Stimulated activated CD4-positive, alpha-beta T cell treated with anti-CD3 and anti-CD28 coated beads, Interleukin-1b, Interleukin-23, amount 100 ng/mL, for 1 hour (primary cell): ENCODE measurements around the gene ZNF584.
"Not testable (repeated sequence)": the region's sequence is repeated elsewhere in the genome, so short reads cannot be mapped to it uniquely, and the experiment has no call there.

ENCODE experiments used
- DNase-seq, 2 donors: peaks; one replicate each; pipeline ENCODE4 v3.0.0-alpha.2; 2020; ENCODE audit warnings: low read depth in 2 of 2

ZNF584 gene

DNA sequence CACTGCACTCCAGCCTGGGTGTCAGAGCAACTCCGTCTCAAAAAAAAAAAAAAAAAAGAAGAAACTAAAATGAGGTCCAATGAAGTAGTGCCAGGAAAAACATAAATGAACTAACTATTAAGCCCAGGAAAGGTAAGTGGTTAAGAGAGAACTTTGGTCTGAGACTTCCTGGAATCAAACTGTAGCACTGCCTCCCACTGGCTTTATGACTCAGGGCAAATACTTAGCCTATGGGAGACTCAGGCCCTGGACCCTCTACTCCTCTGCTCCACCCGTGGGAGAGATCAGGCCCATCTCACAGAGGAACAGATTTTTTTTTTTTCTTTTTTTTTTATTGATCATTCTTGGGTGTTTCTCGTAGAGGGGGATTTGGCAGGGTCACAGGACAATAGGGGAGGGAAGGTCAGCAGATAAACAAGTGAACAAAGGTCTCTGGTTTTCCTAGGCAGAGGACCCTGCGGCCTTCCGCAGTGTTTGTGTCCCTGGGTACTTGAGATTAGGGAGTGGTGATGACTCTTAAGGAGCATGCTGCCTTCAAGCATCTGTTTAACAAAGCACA is 4.5 kb upstream of the ZNF584 start:
- not testable (repeated sequence) for DNase-seq

DNA sequence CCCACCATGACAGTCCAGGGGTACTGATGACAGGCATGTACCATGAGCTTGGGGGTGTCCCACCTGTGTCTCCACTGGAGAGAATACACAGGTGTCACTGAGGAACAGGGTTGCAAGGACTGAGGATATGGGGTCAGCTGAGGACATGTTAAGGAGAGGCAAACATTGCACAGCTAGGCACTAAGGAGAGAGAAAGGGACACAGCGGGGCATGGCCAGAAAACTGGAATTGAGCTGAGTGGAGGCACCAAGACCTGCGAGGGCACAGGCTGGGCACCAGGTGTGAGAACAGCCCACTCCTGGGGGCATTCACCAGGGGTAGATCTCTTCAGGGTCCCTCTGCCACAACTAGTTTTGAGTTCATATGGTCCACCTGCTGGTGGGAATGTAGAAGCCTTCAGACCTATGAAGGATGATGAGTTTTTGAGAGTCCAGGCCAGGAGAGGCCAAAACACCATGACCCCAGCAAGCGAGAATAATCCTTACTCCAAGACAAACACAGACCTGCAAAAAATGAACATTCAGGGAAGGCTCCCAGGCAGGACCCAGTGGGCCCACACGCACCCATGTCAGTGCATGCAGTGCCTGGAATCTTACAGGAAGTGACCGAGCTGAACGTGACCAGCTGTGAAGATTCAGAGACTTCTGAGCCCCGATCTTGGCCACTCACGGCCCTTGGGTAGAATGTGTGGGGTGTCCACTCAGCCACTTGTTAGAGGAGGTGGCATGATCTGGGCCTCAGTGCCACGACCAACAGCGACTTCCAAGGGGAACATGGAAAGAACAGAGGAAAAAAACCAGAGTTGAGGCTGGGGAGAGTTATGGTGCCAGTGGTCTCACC is 1.4 kb upstream of the ZNF584 start:
- DNase-seq: no peak

DNA sequence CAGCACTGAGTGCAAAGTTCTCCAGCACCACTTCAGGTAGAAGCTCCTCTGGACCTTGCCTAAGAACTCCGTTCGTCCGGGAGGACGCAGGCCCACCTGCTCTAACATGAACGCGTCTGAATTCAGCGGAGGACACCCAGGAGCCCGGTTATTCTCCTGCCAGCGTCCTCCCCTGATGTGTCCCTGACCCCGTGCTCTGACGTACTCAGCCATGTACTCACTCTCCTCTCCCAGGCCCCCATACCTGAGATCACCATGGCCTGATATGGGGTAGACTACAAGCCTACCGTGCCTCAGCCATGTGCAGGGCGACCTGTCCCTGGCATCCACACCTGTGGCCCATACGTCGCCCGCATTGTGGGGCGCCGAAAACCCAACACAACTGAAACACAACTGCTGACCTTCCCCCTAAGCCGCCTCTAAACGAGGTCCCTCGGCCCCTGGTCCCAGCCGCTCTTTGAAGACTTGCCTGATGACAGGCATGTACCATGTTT is 744 bp upstream of the ZNF584 start:
- DNase-seq: no peak

DNA sequence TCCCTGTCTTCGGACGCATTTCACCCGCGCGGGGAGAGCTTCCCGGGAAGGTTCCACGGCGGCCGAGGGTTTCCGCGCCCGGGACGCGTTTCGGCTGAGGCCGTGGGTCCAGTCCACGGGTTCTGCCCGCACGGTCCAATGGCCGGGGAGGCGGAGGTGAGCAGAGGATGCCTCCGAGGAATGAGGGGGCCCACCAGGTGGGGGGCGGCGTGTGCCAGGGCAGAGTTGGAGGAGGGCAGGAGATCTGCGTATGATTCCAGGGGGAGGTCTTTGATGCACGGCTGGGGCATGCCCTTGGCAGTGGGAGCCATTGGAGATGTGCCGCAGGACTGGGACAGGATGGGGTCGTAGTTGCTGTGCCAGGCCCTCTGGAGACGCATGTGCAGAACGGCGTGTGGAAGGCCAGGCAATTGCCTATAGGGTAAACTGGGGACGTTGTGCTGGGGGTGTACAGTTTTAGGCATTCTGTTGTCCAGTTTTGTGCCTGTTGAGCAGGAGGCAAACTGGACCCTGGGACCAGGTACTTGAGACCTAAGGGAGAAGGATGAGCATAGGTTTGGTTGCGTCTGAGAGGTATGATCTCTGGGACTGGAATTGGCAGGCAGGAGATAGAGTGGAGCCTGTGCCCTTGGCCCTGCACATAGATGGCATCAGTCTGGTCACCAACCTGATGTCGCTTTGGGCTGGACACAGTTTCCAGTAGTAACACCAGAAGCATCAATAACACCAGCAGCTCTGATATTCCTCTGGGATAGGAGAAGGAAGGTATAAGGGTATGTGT is 751 bp downstream of the ZNF584 start:
- no peak for DNase-seq

DNA sequence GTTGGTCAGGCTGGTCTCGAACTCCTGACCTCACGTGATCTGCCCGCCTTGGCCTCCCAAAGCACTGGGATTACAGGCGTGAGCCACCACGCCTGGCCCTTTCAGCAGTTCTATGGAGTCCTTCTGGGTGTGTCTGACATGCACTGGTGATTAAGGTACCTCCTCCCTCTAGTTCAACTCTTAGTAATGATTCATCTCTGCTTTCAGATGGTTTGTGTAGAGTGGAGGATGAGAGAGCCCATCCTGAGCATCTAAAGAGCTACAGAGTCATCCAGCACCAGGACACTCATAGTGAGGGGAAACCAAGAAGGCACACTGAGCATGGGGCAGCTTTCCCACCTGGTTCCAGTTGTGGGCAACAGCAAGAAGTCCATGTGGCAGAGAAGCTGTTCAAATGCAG is 8.2 kb downstream of the ZNF584 start:
- DNase-seq: no peak

DNA sequence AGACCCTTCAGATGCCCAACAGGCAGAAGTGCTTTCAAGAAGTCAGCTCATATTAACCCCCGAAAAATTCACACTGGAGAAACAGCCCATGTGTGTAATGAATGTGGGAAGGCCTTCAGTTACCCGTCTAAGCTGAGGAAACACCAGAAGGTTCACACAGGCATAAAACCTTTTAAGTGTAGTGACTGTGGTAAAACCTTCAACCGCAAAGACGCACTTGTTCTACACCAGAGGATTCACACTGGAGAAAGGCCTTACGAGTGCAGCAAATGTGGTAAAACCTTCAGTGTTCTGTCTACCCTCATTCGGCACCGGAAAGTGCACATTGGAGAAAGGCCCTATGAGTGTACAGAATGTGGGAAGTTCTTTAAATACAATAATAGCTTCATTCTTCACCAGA is 8.6 kb downstream of the ZNF584 start:
- DNase-seq: no peak

DNA sequence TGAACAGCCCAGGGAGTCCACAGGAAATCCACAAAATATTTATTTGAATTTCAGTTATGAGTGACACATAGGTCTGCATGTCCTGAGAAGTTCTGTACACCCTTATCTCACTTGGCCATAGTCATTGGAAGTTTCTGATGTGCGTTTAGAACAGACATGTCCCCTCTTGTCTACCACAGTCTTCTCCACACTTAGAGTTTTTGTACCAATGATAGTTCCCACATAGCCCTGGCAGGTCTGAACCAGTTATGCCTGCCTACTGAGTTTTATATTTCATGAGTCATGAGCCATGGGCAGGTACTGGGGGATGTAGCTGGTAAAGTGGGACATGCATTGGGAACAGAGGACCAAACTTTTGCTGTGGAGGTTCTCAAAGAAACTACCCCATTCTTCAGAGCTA is 20.2 kb downstream of the ZNF584 start:
- no peak for DNase-seq

DNA sequence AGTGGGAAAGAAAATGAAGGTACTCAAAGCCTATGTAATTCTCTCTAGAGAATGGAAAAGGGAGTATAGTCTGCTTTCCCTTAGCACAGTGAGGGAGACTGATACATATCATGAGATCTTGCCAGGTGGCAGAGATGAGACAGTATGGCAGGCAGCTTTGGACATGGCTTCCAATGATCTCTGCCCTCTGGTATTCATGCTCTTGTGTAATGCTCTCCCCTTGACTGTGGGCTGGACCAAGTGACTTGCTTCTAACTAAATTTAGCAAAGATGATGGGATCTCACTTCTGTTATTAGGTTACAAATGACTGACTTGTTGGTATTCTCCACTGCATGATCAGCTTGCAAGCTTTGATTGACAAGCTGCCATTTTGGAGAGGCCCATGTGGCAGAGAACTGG is 21.3 kb downstream of the ZNF584 start:
- DNase-seq: no peak

DNA sequence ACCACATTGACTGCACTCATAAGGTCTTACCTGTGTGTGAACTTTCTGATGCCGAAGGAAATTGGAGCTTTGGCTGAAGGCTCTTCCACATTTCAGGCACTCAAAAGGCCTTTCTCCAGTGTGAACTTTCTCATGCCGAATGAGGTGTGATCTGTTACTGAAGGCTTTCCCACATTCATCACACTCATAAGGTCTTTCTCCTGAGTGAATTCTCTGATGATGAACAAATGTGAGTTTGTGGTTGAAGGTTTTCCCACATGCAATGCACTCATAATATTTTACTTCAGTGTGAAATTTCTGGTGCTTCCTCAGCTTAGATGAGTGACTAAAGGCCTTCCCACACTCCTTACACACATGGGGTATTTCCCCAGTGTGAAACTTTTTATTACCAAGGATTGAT is 25.8 kb downstream of the ZNF584 start:
- DNase-seq: no peak

DNA sequence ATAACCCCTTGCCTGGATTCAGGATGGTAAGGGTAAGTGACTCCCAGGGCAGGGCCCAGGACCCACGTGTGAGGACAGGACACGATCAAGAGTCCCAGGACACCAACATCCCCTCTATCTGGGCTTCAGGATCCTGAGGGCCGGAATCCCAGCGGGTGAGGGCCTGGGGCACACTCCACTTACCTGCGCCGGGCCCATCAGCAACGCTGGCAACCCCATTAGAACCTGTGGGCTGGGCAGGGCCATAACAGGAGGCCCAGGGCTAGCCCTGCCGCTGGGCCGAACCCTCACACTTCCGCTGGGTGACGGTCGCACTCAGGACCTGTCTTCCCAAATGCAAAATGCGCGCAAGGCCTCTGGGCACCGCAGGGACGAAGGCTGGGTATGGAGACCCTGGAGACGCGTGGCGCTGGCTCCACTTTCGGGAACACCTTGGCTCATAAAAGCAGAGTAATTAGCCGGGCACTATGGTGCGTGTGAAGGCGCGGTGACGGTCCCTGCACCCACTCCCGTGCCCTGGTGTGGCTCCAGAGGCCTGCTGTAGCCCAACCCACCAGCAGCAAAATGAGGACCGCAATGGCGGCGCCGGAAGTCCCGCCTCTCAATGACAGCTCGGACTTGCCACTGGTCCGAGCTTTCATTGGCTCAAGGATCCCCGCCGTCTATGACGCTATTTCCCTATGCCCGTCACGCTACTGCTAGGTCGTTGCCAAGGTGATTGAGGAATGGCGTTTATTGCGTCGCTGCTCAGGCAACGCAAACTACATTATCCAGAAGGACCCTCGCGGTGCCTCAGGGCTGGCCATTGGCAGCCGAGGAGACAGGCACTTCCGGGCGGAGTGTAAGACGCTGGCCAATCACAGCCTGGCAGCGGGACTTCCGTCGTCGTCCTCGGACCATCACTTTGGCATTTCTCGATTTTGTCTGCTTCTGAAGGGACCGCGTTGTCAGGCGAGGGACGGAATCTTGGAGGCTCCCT is 31.4 kb downstream of the ZNF584 start, which contains the start of gene ZNF132:
TSS of gene ZNF132 (minus strand) at position 578 of the 979 bp plus-strand sequence. CDS start at position 246, 332 bp downstream.
- DNase-seq: peak; percentile 78 to 87

DNA sequence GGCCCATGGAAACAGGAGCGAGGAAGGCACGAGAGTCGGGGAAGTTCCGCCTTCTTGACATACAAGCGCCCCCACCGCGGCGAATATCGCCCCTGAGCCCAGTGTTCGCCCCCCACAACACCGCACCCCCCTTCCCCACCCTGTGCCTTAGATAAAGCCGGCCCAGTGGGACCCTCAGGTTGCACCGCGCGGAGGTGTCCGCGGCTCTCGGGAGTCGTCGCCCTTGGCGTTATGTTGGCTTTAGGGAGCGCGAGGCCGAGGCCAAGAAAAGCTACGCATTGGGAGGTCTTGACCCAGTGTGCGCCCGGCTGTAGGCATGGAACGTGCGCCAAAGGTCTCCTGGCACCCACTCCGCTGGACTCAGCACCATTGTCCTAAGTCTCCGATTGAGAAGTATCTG is 32.1 kb downstream of the ZNF584 start:
- DNase-seq: no peak

DNA sequence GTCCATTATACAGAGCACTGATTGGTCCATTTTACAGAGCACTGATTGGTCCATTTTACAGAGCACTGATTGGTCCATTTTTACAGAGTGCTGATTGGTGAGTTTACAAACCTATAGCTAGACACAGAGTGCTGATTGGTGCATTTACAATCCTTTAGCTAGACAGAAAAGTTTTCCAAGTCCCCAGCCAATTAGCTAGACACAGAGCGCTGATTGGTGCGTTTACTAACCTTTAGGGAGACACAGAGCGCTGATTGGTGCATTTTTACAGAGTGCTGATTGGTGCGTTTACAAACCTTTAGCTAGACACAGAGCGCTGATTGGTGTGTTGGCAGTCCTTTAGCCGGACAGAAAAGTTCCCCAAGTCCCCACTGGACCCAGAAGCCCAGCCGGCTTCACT is 34.5 kb downstream of the ZNF584 start:
- not testable (repeated sequence) for DNase-seq

DNA sequence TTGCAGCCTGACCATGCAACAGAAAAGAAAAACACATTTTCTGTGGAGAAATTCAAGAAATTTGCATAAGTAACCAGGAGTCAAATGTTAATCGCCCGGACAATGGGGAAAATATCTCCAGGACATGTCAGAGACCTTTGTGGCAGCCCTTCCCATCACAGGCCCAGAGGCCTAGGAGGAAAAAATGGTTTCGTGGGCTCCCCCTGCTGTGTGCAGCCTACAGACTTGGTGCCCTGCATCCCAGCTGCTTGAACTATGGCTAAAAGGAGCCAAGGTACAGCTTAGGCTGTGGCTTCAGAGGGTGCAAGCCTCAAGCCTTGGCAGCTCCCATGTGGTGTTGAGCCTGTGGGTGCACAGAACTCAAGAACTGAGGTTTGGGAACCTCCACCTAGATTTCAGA is 40.4 kb downstream of the ZNF584 start:
- DNase-seq: not testable (repeated sequence)

DNA sequence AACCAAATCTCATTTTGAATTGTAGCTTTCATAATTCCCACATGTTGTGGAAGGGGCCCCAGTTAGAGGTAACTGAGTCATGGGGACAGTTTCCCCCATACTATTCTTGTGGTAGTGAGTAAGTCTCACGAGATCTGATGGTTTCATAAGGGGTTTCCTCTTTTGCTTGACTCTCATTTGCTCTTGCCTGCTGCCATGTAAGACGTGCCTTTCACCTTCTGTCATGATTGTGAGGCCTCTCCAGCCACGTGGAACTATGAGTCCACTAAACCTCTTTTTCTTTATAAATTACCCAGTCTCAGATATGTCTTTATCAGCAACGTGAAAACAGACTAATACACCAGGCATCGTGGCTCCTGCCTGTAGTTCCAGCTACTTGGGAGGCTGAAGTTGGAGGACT is 41.5 kb downstream of the ZNF584 start:
- DNase-seq: not testable (repeated sequence)

DNA sequence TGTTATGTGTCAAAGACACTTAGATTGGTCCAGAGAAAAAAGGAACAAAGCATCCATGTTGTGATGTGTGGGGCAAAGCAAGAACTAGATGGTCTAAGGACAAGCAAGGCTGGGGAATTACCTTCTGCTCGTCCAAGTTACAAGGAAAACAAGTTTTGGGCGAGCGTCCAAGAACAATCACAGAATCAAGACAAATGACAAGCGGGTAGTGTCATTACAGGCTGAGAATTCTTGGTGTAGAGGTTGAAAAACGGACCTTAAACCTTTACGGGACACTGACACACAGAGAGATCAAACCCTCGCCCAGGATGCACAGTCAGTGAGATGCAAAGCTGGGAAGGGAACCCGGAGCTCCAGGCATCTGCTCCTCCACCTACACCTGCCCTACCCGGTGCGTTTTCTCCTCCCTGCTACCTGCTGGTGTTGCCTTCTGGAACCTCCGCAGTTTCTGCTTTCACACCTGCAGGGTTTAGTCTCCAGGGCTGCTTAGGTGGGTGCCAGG is 42.5 kb downstream of the ZNF584 start:
- no peak for DNase-seq

DNA sequence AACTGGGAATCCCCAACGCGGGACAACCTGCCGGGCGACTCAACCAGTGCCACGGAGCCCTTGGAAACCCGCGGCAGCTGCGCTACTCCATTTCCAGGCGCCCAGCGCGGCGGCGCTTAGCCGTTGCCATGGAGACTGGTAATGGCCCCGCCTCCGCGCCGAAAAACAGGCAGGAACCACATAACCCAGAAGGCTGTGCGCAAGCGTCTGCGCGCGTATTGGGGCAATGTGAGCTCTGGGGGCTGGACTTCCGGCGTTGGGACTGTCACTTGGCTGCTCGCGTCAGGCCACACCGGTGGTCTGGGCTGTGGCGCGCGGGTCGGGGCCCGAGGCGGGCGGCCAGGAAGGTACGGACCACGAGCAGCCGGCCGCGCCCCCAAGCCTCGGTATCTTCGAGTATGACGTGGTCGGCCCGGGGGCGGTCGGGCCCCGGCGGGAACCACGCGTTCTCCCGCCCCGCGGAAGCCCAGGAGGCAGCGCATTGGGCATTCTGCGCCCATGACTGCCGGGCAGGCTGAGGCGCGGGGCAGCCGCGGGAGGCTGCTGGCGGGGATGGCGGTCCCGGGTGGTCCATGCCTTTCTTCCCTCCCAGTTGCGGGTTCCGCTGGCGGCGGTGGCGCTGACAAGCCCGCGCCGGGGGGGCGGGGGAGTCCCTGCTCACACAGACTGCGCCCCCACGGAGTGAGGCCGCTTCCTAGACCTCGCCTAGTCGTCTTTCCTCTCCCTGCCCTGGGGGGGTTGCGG is 43.1 kb downstream of the ZNF584 start, which contains the start of gene ZNF324B:
TSS of gene ZNF324B (plus strand) at position 265 of the 744 bp plus-strand sequence. CDS start 2,080 bp downstream, outside the sequence.
- DNase-seq: peak; percentile 89 to 91

DNA sequence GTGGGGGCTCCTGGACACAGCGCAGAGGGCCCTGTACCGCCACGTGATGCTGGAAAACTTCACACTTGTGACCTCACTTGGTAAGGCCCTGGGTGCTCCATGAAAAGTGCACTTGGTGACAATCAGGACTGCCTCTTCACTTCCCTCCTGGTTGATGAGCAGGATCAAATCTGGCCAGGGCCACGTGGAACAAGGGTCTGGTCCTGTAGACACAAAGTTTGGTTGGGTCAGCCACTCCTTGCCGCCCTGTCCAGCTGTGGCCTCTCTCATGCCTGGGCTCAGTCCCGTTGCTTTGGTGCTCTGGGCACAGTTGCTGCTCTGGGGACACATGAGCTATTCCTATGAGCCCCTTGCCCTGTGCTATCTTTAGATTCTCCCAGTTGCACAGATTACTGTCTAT is 45.3 kb downstream of the ZNF584 start:
- no peak for DNase-seq

DNA sequence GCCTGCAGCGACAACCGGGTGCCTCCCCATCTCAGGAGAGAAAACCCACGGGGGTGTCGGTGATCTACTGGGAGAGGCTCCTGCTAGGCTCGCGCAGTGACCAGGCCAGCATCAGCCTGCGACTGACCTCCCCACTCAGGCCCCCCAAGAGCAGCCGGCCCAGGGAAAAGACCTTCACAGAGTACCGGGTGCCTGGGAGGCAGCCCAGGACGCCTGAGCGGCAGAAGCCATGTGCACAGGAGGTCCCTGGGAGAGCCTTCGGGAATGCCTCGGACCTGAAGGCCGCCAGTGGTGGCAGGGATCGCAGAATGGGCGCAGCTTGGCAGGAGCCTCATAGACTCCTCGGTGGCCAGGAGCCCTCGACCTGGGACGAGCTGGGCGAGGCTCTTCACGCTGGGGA is 46.9 kb downstream of the ZNF584 start:
- no peak for DNase-seq

DNA sequence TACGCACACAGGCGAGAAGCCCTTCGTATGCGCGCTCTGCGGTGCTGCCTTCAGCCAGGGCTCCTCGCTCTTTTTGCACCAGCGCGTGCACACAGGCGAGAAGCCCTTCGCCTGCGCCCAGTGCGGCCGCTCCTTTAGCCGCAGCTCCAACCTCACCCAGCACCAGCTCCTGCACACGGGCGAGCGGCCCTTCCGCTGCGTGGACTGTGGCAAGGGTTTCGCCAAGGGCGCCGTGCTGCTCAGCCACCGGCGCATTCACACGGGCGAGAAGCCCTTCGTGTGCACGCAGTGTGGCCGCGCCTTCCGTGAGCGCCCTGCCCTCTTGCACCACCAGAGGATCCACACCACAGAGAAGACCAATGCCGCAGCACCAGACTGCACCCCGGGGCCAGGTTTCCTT is 47.7 kb downstream of the ZNF584 start:
- no peak for DNase-seq

DNA sequence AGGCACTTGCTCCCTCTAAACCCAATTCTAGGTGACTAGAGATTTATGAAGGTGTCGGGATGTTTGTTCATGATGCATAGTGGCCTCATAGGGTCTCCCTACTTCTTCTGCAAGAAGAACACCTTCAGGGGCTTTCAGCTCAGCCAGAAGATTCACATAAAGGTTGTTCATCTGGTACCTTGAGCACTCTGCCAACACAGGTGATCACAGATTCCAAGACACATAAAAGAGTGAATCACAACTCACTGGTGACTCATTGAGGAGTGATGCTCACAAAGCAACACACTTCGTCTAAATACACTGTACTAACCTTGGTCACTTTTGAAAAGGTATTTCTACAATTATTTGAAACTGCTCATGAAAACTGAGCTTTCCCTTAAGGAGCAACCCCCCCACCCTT is 51.6 kb downstream of the ZNF584 start:
- DNase-seq: no peak
